RWPE2 (cell line): ENCODE measurements around the gene CHRND.
A peak's percentile ranks its signal among the peaks of the same experiment; 100 is the strongest.
"Not testable (repeated sequence)": the region's sequence is repeated elsewhere in the genome, so short reads cannot be mapped to it uniquely, and the experiment has no call there.

Experiments
- ATAC-seq: fragments of 200-7000 bp; cut with Tn5 transposase; 3 replicates; pipeline ENCODE4 v1.9.1; 2021; ENCODE audit warnings: low read depth
- DNase-seq: peaks from one replicate; pipeline ENCODE4 v3.0.0-alpha.2; 2020; ENCODE audit warnings: low spot score
- H3K27ac ChIP-seq: fragments of 450-650 bp; 2 replicates; pipeline ENCODE4 v1.5.1; 2017; ENCODE audit warnings: mild to moderate bottlenecking; ENCODE audit not compliant: poor library complexity, severe bottlenecking
- H3K27me3 ChIP-seq: fragments of 250-450 bp; sonication (Bioruptor Pico); 2 replicates; pipeline ENCODE4 v1.5.1; 2021; ENCODE audit warnings: mild to moderate bottlenecking, moderate library complexity; ENCODE audit not compliant: insufficient read depth, poor library complexity, severe bottlenecking
- H3K36me3 ChIP-seq: fragments of 250-450 bp; sonication (Bioruptor Pico); 2 replicates; pipeline ENCODE4 v1.5.1; 2020; ENCODE audit warnings: low read depth, mild to moderate bottlenecking, moderate library complexity
- H3K4me1 ChIP-seq: fragments of 250-450 bp; sonication (Bioruptor Pico); 2 replicates; pipeline ENCODE4 v1.5.1; 2021; ENCODE audit warnings: mild to moderate bottlenecking, moderate library complexity; ENCODE audit not compliant: insufficient read depth, poor library complexity, severe bottlenecking
- H3K4me3 ChIP-seq: fragments of 250-450 bp; sonication (Bioruptor Pico); 2 replicates; pipeline ENCODE4 v1.5.1; 2021; ENCODE audit warnings: mild to moderate bottlenecking, moderate library complexity; ENCODE audit not compliant: severe bottlenecking
- H3K9me3 ChIP-seq: fragments of 250-450 bp; sonication (Bioruptor Pico); 2 replicates; pipeline ENCODE4 v1.5.1; 2021; ENCODE audit warnings: mild to moderate bottlenecking, moderate library complexity; ENCODE audit not compliant: severe bottlenecking
- TF ChIP-seq, protein P1 (sequence below): fragments of 450-650 bp; IDR thresholded peaks from one replicate; pipeline ENCODE4 v1.5.1; 2017; ENCODE audit warnings: mild to moderate bottlenecking, moderate library complexity; ENCODE audit not compliant: poor library complexity, severe bottlenecking

The CHRND gene

DNA sequence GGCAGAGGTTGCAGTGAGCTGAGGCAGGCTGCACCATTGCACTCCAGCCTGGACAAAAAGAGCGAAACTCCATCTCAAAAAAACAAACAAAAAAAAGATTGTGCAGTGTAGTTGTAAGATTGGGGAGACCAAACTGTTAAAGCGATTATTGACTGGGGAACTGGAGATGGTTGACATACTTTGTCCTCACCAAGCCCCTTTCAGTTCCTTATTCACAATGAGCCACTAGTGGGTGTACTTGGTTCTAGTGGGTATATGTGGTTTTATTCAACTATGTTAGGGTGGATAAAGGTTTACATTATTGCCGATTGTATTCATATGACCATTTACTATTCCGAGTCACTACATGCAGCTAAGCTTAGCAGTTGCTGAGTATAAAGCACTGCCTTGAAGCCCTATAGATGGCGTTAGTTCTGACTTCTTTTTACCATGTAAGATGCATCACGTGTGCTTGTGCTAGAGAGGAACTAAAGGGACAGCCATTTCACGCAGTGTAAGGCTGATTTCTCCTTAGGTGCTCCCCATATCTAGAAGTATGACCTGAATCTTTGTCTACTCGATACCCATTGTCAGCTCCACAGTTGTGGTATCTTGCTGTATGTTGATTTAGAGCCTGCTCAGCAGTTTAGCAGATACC is 36.7 kb downstream of the CHRND start:
- H3K27me3 ChIP-seq: no peaks in the 10 kb centered on the region
- no peak overlapping the region for H3K4me3 ChIP-seq
- H3K9me3 ChIP-seq: no peaks in the 10 kb centered on the region
- H3K27ac ChIP-seq: no peak overlapping the region
- H3K36me3 ChIP-seq: peaks cover 95% of the 10 kb centered on the region
- ATAC-seq (no peak), DNase-seq (no peak)
- peaks cover 2% of the 10 kb centered on the region for H3K4me1 ChIP-seq
- TF ChIP-seq, protein P1, sequence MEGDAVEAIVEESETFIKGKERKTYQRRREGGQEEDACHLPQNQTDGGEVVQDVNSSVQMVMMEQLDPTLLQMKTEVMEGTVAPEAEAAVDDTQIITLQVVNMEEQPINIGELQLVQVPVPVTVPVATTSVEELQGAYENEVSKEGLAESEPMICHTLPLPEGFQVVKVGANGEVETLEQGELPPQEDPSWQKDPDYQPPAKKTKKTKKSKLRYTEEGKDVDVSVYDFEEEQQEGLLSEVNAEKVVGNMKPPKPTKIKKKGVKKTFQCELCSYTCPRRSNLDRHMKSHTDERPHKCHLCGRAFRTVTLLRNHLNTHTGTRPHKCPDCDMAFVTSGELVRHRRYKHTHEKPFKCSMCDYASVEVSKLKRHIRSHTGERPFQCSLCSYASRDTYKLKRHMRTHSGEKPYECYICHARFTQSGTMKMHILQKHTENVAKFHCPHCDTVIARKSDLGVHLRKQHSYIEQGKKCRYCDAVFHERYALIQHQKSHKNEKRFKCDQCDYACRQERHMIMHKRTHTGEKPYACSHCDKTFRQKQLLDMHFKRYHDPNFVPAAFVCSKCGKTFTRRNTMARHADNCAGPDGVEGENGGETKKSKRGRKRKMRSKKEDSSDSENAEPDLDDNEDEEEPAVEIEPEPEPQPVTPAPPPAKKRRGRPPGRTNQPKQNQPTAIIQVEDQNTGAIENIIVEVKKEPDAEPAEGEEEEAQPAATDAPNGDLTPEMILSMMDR: no peak

DNA sequence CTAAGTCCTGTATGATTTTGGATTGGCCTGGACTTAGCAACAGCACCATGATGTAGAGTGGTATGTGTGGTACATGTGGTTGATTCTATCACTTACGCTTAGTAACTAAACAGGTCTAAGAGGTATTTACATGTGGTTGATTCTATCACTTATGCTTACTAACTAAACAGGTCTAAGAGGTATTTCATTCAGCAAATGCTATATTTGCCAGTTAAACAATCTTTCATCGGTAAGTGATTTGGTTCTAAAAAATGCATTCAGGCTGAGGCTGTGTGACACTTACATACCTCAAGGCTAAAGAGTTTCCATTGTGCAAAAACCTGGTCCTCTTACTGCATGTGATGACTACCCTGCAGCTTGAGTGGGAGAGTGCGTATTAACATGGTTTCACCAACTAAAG is 37.6 kb downstream of the CHRND start:
- TF ChIP-seq, protein P1: no peak
- DNase-seq: no peak
- H3K27ac ChIP-seq: no peak overlapping the region

DNA sequence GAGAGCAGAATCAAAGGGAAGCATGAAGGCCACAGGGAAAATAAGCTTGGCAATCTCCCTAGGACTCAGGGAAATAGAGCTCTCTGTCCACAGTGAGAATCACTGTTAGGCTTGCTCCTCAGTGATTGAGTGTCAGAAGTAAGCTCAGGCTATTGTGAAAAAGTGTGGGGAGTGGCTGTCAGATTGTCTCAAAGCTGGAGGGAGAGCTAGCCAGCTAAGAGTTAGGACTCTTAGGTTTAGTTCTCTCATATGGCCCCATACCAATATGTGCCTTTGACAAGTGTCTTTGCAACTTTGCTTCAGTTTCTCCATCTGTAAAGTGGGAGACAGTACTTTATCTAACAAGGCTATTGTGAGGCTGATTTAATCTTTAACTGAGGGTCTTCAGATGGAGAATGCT is 41.8 kb downstream of the CHRND start:
- Histone ChIP-seq H3K27ac (peak overlapping the region; percentile 18), H3K27me3 (no peaks in the 10 kb centered on the region), H3K4me3 (no peak overlapping the region), H3K36me3 (peaks cover 81% of the 10 kb centered on the region), H3K4me1 (peaks cover 10% of the 10 kb centered on the region), H3K9me3 (no peaks in the 10 kb centered on the region)
- DNase-seq (no peak), ATAC-seq (0 out of 3 replicates have a peak, but pooled peaks have one; percentile 26)
- TF ChIP-seq, protein P1: no peak

More for the DNA sequence above, 37.6 kb downstream of the CHRND start:
- no peak overlapping the region for H3K4me3 ChIP-seq
- no peaks in the 10 kb centered on the region for H3K27me3 ChIP-seq
- peaks cover 10% of the 10 kb centered on the region for H3K4me1 ChIP-seq
- ATAC-seq: no peak
- peaks cover 95% of the 10 kb centered on the region for H3K36me3 ChIP-seq
- H3K9me3 ChIP-seq: no peaks in the 10 kb centered on the region

DNA sequence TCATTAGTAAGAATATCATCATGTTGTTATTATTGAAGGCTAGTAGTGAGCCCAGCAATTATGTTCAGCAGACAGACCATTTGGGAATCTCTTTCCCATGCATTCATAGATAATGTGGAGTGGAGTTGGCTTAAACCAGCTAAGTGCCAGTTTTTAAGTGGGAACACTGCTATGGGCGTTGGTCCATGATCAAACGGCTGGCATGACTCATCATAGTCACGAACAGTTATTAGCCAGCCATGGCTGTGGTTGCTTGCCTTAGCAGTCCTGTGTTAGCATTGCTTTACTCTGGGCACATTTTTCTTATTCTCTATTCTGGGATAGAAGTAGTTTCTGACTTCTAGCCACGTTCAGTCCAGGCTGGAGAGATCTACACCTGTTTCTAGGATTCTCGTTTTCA is 42.2 kb downstream of the CHRND start:
- Histone ChIP-seq H3K36me3 (peaks cover 77% of the 10 kb centered on the region), H3K27ac (peak overlapping the region; percentile 18)

DNA sequence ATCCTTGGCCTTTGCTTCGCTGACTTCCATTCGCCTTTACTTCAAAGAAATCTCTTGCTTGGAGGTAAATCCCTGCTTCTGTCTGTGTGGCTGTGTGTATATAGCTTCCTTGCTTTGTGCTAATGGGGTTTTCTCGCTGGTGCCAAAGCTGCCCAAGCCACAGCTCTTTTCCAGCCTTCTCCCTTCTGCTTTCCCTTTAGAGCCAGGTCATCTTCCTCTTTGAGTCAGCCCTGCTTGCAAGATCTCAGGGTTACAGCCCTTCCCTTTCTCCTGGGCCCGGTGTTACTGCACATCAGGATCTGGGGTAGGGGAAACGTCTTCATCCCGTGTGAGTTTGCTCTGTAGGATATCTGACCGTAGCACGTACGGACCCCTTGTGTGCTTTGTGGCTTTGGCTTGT is 43.6 kb downstream of the CHRND start:
- no peaks in the 10 kb centered on the region for H3K27me3 ChIP-seq
- peaks cover 14% of the 10 kb centered on the region for H3K4me1 ChIP-seq
- no peak overlapping the region for H3K27ac ChIP-seq
- DNase-seq: no peak
- TF ChIP-seq, protein P1: no peak
- no peak for ATAC-seq
- H3K4me3 ChIP-seq: no peak overlapping the region
- no peaks in the 10 kb centered on the region for H3K9me3 ChIP-seq
- peaks cover 68% of the 10 kb centered on the region for H3K36me3 ChIP-seq

More for the DNA sequence above, 42.2 kb downstream of the CHRND start:
- no peak for DNase-seq
- peak; percentile 92 for ATAC-seq
- TF ChIP-seq, protein P1: no peak
- no peaks in the 10 kb centered on the region for H3K9me3 ChIP-seq
- no peaks in the 10 kb centered on the region for H3K27me3 ChIP-seq
- H3K4me3 ChIP-seq: no peak overlapping the region
- H3K4me1 ChIP-seq: peaks cover 10% of the 10 kb centered on the region

DNA sequence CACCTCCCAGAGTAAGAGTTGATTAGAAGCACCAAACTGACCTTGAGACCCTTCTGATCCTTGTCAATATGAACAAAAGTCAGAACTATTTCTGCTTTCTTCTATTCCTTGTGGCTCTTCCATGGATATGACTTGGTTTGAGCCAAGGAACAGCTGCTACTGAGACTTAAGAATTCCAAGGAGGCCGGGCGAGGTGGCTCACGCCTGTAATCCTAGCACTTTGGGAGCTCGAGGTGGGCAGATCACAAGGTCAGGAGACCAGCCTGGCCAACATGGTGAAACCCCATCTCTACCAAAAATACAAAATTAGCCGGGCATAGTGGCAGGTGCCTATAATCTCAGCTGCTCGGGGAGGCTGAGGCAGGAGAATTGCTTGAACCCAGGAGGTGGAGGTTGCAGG is 44.5 kb downstream of the CHRND start:
- peaks cover 17% of the 10 kb centered on the region for H3K4me1 ChIP-seq
- H3K27me3 ChIP-seq, H3K27ac ChIP-seq, H3K4me3 ChIP-seq, DNase-seq, H3K9me3 ChIP-seq, ATAC-seq: not testable (repeated sequence)
- peaks cover 64% of the 10 kb centered on the region for H3K36me3 ChIP-seq
